SK-N-SH (cell line): ENCODE measurements around the gene TXNRD2. TPM values are rescaled to one million over a fixed set of nuclear protein-coding genes. Genes with fewer than 3 reads are reported as not detected.

ENCODE experiments used
- CTCF ChIA-PET: fragments of 300-600, 350-600 bp; formaldehyde crosslinking; extraction: SDS; loops from one replicate; lab custom pipeline; 2021; lab: Yijun Ruan, JAX
- POLR2A ChIA-PET: fragments of 350-600 bp; sonication (Branson Sonifier 250); formaldehyde crosslinking; extraction: SDS; loops from one replicate; lab custom pipeline; 2020; ENCODE audit warnings: antibody characterized with exemption, inconsistent platforms; lab: Yijun Ruan, JAX
- DNase-seq: peaks from one replicate; pipeline ENCODE4 v3.0.0; 2012
- H2AFZ ChIP-seq: fragments of 200-600 bp; sonication (generic); 2 replicates; pipeline ENCODE4 v1.8.1; 2016; ENCODE audit warnings: antibody characterized with exemption, mild to moderate bottlenecking, low read depth
- H3F3A ChIP-seq: fragments of 200-600 bp; sonication (generic); replicated peaks from 2 replicates; pipeline ENCODE3; 2016; ENCODE audit warnings: antibody characterized with exemption, mild to moderate bottlenecking; ENCODE audit not compliant: insufficient read depth
- H3K27ac ChIP-seq, 2 experiments: fragments of 200-500 bp in 1 of 2; fragments of 200-600 bp in 1 of 2; sonication (Bioruptor generic) in 1 of 2; sonication (generic), shearing (Covaris generic) in 1 of 2; 2 replicates each; pipeline versions ENCODE4 v1.5.1 to v1.6.1; 2014 to 2016; ENCODE audit warnings: low read depth in 2 of 2, inconsistent platforms in 1 of 2, low read length in 1 of 2, mild to moderate bottlenecking in 1 of 2, mixed read lengths in 1 of 2
- H3K27me3 ChIP-seq: fragments of 200-600 bp; sonication (generic), shearing (Covaris generic); 2 replicates; pipeline ENCODE4 v1.6.1; 2016; ENCODE audit warnings: mixed run types; ENCODE audit not compliant: insufficient read depth
- H3K36me3 ChIP-seq, 2 experiments: fragments of 200-500 bp in 1 of 2; fragments of 200-600 bp in 1 of 2; sonication (Bioruptor generic) in 1 of 2; sonication (generic) in 1 of 2; replicated peaks in 1 of 2; 2 replicates each; pipeline versions ENCODE3 to v1.5.1; 2014 to 2016; ENCODE audit warnings: low read length in 1 of 2, mild to moderate bottlenecking in 1 of 2; ENCODE audit not compliant: insufficient read depth in 2 of 2, control insufficient read depth in 1 of 2
- H3K4me1 ChIP-seq, 2 experiments: fragments of 200-500 bp in 1 of 2; fragments of 200-600 bp in 1 of 2; sonication (Bioruptor generic) in 1 of 2; sonication (generic), shearing (Covaris generic) in 1 of 2; 2 replicates each; pipeline versions ENCODE4 v1.5.1 to v1.6.1; 2014 to 2016; ENCODE audit warnings: low read depth in 1 of 2, low read length in 1 of 2, mixed run types in 1 of 2; ENCODE audit not compliant: insufficient read depth in 2 of 2, control insufficient read depth in 1 of 2
- H3K4me2 ChIP-seq: fragments of 200-600 bp; sonication (generic), shearing (Covaris generic); 2 replicates; pipeline ENCODE4 v1.6.1; 2017; ENCODE audit warnings: mixed run types
- H3K4me3 ChIP-seq, 2 experiments: fragments of 200-500 bp in 1 of 2; fragments of 200-600 bp in 1 of 2; sonication (Bioruptor generic) in 1 of 2; sonication (generic), shearing (Covaris generic) in 1 of 2; 2 replicates each; pipeline versions ENCODE4 v1.5.1 to v1.8.1; 2014 to 2016; ENCODE audit warnings: low read depth in 2 of 2, inconsistent platforms in 1 of 2, low read length in 1 of 2, mild to moderate bottlenecking in 1 of 2, mixed read lengths in 1 of 2, moderate library complexity in 1 of 2
- H3K79me2 ChIP-seq: fragments of 200-600 bp; sonication (generic); 2 replicates; pipeline ENCODE4 v1.8.1; 2017; ENCODE audit warnings: mild to moderate bottlenecking; ENCODE audit not compliant: insufficient read depth
- H3K9ac ChIP-seq: fragments of 200-600 bp; sonication (generic); 2 replicates; pipeline ENCODE4 v1.6.1; 2017; ENCODE audit warnings: mixed run types
- H3K9me2 ChIP-seq: fragments of 200-600 bp; sonication (generic); 2 replicates; pipeline ENCODE4 v1.6.1; 2017; ENCODE audit warnings: mixed run types
- H3K9me3 ChIP-seq: fragments of 200-600 bp; sonication (generic); 2 replicates; pipeline ENCODE4 v1.6.1; 2017; ENCODE audit warnings: mixed run types, mild to moderate bottlenecking, moderate library complexity
- H4K20me1 ChIP-seq: fragments of 200-600 bp; sonication (generic); 2 replicates; pipeline ENCODE4 v1.6.1; 2017; ENCODE audit warnings: mild to moderate bottlenecking, mixed run types; ENCODE audit not compliant: insufficient read depth
- CHD2 ChIP-seq: fragments of 150-350 bp; IDR thresholded peaks from 2 replicates; pipeline ENCODE4 v1.6.1; 2018; ENCODE audit warnings: low read length; ENCODE audit not compliant: partially characterized antibody
- ELF1 ChIP-seq: IDR thresholded peaks from 2 replicates; pipeline ENCODE4 v1.4.0; 2012
- EP300 ChIP-seq, 2 experiments: IDR thresholded peaks; 2 replicates each; pipeline versions ENCODE4 v1.4.0 to v1.6.1; 2012; ENCODE audit warnings: borderline replicate concordance in 1 of 2, low read depth in 1 of 2, low read length in 1 of 2
- EZH2phosphoT487 ChIP-seq: fragments of 200-600 bp; sonication (generic); IDR thresholded peaks from 2 replicates; pipeline ENCODE4 v1.6.1; 2017; ENCODE audit warnings: low read depth, mixed run types, mild to moderate bottlenecking, antibody characterized with exemption, moderate library complexity, borderline replicate concordance
- FOSL2 ChIP-seq: IDR thresholded peaks from 2 replicates; pipeline ENCODE4 v1.4.0; 2012; ENCODE audit warnings: low read depth, mild to moderate bottlenecking, moderate library complexity, borderline replicate concordance
- FOXM1 ChIP-seq: IDR thresholded peaks from 2 replicates; pipeline ENCODE4 v1.4.0; 2012; ENCODE audit warnings: low read depth, mild to moderate bottlenecking
- GABPA ChIP-seq: IDR thresholded peaks from 2 replicates; pipeline ENCODE4 v1.4.0; 2012; ENCODE audit warnings: low read depth, mild to moderate bottlenecking
- GATA2 ChIP-seq: sonication (generic); formaldehyde crosslinking; IDR thresholded peaks from 2 replicates; pipeline ENCODE4 v1.5.0; 2020; ENCODE audit warnings: mild to moderate bottlenecking, missing genetic modification reagents
- MEF2A ChIP-seq: IDR thresholded peaks from 2 replicates; pipeline ENCODE4 v1.4.0; 2012; ENCODE audit warnings: low read depth, borderline replicate concordance
- MXI1 ChIP-seq: IDR thresholded peaks from 2 replicates; pipeline ENCODE4 v1.6.1; 2012; ENCODE audit warnings: mild to moderate bottlenecking, low read depth, low read length, improper control_type of control experiment
- NFIC ChIP-seq: IDR thresholded peaks from 2 replicates; pipeline ENCODE4 v1.4.0; 2012; ENCODE audit warnings: borderline replicate concordance
- NRF1 ChIP-seq: IDR thresholded peaks from 2 replicates; pipeline ENCODE4 v1.6.1; 2012; ENCODE audit warnings: low read depth, mild to moderate bottlenecking, low read length
- RAD21 ChIP-seq: IDR thresholded peaks from 2 replicates; pipeline ENCODE4 v1.6.1; 2012; ENCODE audit warnings: mild to moderate bottlenecking, low read length
- RCOR1 ChIP-seq: fragments of 150-350 bp; IDR thresholded peaks from 2 replicates; pipeline ENCODE4 v1.6.1; 2017; ENCODE audit warnings: antibody characterized with exemption, low read length
- RFX5 ChIP-seq: IDR thresholded peaks from 2 replicates; pipeline ENCODE4 v1.6.1; 2012; ENCODE audit warnings: mild to moderate bottlenecking, improper control_type of control experiment, low read length
- RXRA ChIP-seq: IDR thresholded peaks from 2 replicates; pipeline ENCODE4 v1.4.0; 2012; ENCODE audit warnings: low read depth, mild to moderate bottlenecking, borderline replicate concordance
- SIN3A ChIP-seq: IDR thresholded peaks from 2 replicates; pipeline ENCODE4 v1.6.1; 2012; ENCODE audit warnings: low read depth, mild to moderate bottlenecking, low read length, moderate library complexity, borderline replicate concordance
- TCF12 ChIP-seq: IDR thresholded peaks from 2 replicates; pipeline ENCODE4 v1.4.0; 2012
- TEAD4 ChIP-seq: IDR thresholded peaks from 2 replicates; pipeline ENCODE4 v1.4.0; 2012; ENCODE audit warnings: mild to moderate bottlenecking, borderline replicate concordance; ENCODE audit not compliant: insufficient read depth
- USF1 ChIP-seq: IDR thresholded peaks from 2 replicates; pipeline ENCODE4 v1.4.0; 2012; ENCODE audit warnings: low read depth, borderline replicate concordance
- ZBTB33 ChIP-seq: IDR thresholded peaks from 2 replicates; pipeline ENCODE4 v1.4.0; 2012; ENCODE audit warnings: low read depth, borderline replicate concordance
- WGBS: methylation state at CpG from one replicate; pipeline ENCODE4 v1.1.6; 2017; ENCODE audit warnings: low lambda C conversion rate; 5-methylcytosine and 5-hydroxymethylcytosine counted together
- polyA plus RNA-seq, 3 experiments: library from polyadenylated mRNA; depleted of rRNA; stranded (reverse); fragments of >200 nt; gene quantifications; 2 replicates each; pipeline ENCODE4 v1.2.3, GENCODE V29; 2012
- TF ChIP-seq, protein P1 (sequence below): fragments of 200-600 bp; sonication (generic); IDR thresholded peaks from 2 replicates; pipeline ENCODE4 v1.6.1; 2017; ENCODE audit warnings: antibody characterized with exemption, mild to moderate bottlenecking, moderate library complexity
- TF ChIP-seq, protein P2 (sequence below): IDR thresholded peaks from 2 replicates; pipeline ENCODE4; 2012
- TF ChIP-seq, protein P3 (sequence below): fragments of 150-350 bp; IDR thresholded peaks from 2 replicates; pipeline ENCODE4 v1.6.1; 2017; ENCODE audit warnings: antibody characterized with exemption, low read length, low read depth, borderline replicate concordance
- TF ChIP-seq, protein P4 (sequence below): IDR thresholded peaks from 2 replicates; pipeline ENCODE4 v1.4.0; 2012; ENCODE audit warnings: low read depth

TXNRD2 gene
- polyA plus RNA-seq, 1 of the 3 experiments (the other 2 are of a cell fraction), result 34.7 TPM

GRCh38 chr22:19891317-19892256 lies 50.0 kb downstream of the TXNRD2 start:
- Histone ChIP-seq H3K4me2 (peak overlapping the region; percentile 57; the same call in 1 of the 2 replicates), H3K27ac (peak overlapping the region; percentile 72 to 98), H3K79me2 (no peaks in the 10 kb centered on the region), H3K4me3 (no peak overlapping the region), H4K20me1 (no peaks in the 10 kb centered on the region), H3K9ac (peak overlapping the region; percentile 48; the same call in 1 of the 2 replicates), H3K9me2 (no peaks in the 10 kb centered on the region), H3K36me3 (peaks cover 0 to 2% of the 10 kb centered on the region in 2 experiments), H3K9me3 (no peaks in the 10 kb centered on the region), H3K4me1 (peaks cover 42 to 43% of the 10 kb centered on the region in 2 experiments), H3K27me3 (no peaks in the 10 kb centered on the region), H2AFZ (0 out of 2 replicates have a peak overlapping the region, but pooled peaks have one; percentile 60), H3F3A (peaks cover 8% of the 10 kb centered on the region)
- peak; percentile 89 for DNase-seq
- ChIA-PET POLR2A (interaction anchor here (0.6 to 1.5 kb wide), 3 partner anchors 13 to 228 kb away, joined by 3 to 5 read pairs (median 4); no protein-coding TSS in a partner anchor), CTCF (interaction anchor here (0.6 to 4.5 kb wide), 13 partner anchors 9 to 1001 kb away, joined by 3 to 43 read pairs (median 6); no protein-coding TSS in a partner anchor)
- WGBS, result 22% methylated on average over 17 of the region's 32 CpGs
- TF ChIP-seq NRF1 (no peak), TEAD4 (peak; percentile 76), RCOR1 (peak; percentile 80), RFX5 (no peak), RXRA (no peak), GATA2 (CRISPR knock-in tag) (peak; percentile 88), FOSL2 (peak; percentile 74; the same call in 1 of the 2 replicates), ZBTB33 (0 out of 2 replicates have a peak, but pooled peaks have one; percentile 35), RAD21 (no peak), MXI1 (peak; percentile 34; the same call in 1 of the 2 replicates), GABPA (no peak), USF1 (no peak), EP300 (IDR thresholded peaks at IDR 0.05; ENCODE audit: borderline replicate concordance in 1 of 2, low read depth in 1 of 2, low read length in 1 of 2) (peak; percentile 74 to 90; a peak in 3 of 4 replicates), EZH2phosphoT487 (no peak), CHD2 (peak; percentile 58), ELF1 (no peak), TCF12 (peak; percentile 94), NFIC (peak; percentile 34; the same call in 1 of the 2 replicates), MEF2A (no peak), FOXM1 (peak; percentile 57; the same call in 1 of the 2 replicates), SIN3A (peak; percentile 58; the same call in 1 of the 2 replicates)
- TF ChIP-seq, protein P1, sequence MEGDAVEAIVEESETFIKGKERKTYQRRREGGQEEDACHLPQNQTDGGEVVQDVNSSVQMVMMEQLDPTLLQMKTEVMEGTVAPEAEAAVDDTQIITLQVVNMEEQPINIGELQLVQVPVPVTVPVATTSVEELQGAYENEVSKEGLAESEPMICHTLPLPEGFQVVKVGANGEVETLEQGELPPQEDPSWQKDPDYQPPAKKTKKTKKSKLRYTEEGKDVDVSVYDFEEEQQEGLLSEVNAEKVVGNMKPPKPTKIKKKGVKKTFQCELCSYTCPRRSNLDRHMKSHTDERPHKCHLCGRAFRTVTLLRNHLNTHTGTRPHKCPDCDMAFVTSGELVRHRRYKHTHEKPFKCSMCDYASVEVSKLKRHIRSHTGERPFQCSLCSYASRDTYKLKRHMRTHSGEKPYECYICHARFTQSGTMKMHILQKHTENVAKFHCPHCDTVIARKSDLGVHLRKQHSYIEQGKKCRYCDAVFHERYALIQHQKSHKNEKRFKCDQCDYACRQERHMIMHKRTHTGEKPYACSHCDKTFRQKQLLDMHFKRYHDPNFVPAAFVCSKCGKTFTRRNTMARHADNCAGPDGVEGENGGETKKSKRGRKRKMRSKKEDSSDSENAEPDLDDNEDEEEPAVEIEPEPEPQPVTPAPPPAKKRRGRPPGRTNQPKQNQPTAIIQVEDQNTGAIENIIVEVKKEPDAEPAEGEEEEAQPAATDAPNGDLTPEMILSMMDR, result no peak
- TF ChIP-seq, protein P2, sequence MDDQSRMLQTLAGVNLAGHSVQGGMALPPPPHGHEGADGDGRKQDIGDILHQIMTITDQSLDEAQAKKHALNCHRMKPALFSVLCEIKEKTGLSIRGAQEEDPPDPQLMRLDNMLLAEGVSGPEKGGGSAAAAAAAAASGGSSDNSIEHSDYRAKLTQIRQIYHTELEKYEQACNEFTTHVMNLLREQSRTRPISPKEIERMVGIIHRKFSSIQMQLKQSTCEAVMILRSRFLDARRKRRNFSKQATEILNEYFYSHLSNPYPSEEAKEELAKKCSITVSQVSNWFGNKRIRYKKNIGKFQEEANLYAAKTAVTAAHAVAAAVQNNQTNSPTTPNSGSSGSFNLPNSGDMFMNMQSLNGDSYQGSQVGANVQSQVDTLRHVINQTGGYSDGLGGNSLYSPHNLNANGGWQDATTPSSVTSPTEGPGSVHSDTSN, result peak; percentile 84
- TF ChIP-seq, protein P3, sequence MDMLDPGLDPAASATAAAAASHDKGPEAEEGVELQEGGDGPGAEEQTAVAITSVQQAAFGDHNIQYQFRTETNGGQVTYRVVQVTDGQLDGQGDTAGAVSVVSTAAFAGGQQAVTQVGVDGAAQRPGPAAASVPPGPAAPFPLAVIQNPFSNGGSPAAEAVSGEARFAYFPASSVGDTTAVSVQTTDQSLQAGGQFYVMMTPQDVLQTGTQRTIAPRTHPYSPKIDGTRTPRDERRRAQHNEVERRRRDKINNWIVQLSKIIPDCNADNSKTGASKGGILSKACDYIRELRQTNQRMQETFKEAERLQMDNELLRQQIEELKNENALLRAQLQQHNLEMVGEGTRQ, result no peak
- TF ChIP-seq, protein P4, sequence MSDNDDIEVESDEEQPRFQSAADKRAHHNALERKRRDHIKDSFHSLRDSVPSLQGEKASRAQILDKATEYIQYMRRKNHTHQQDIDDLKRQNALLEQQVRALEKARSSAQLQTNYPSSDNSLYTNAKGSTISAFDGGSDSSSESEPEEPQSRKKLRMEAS, result peak; percentile 90
